ENCODE measurements around the gene SLC23A2.

Gene SLC23A2

DNA sequence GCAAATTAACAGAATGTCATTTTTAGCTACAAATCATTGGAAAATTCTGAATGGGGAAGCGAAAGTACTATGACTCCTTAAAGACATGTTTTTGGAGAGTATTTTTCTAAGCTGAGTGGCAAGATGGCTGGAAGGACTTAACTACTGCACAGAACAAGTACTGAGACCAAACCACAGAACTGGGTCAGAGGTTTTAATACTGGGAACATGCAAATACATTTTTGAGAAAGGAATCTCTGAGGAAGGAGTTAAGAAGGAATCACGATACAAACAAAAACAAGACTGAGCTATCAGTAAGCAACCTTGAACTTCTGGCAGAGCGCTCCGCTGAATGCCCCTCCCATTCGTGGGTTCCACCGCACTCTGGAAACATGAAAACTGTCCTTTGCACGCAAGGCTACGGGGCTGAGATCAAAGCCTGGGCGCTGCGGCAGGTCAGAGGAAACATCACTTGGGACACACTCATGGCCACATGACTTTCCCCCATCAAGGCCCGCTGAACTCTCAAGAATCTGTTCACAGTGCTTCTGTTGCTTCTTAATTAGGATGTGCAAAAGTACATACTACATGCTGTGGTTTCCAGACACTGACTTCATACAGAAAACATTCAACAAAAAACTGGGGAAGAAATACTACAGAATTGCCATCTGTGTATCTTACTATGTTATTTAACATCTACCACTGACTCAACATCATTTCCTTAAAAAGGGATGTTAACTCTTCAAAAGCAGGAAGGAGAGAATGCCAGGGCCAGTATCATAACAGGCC is 27.8 kb downstream of the SLC23A2 start:
- TF ChIP-seq, protein P1, sequence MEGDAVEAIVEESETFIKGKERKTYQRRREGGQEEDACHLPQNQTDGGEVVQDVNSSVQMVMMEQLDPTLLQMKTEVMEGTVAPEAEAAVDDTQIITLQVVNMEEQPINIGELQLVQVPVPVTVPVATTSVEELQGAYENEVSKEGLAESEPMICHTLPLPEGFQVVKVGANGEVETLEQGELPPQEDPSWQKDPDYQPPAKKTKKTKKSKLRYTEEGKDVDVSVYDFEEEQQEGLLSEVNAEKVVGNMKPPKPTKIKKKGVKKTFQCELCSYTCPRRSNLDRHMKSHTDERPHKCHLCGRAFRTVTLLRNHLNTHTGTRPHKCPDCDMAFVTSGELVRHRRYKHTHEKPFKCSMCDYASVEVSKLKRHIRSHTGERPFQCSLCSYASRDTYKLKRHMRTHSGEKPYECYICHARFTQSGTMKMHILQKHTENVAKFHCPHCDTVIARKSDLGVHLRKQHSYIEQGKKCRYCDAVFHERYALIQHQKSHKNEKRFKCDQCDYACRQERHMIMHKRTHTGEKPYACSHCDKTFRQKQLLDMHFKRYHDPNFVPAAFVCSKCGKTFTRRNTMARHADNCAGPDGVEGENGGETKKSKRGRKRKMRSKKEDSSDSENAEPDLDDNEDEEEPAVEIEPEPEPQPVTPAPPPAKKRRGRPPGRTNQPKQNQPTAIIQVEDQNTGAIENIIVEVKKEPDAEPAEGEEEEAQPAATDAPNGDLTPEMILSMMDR (IDR thresholded peaks at IDR 0.05; ENCODE audit: poor library complexity, severe bottlenecking) = no peak
- DNase-seq (ENCODE audit: low spot score) (no peak), ATAC-seq (ENCODE audit: low read depth) (no peak)
- H3K27me3 ChIP-seq (ENCODE audit: insufficient read depth, poor library complexity, severe bottlenecking) = no peaks in the 10 kb centered on the region
- H3K27ac ChIP-seq (ENCODE audit: poor library complexity, severe bottlenecking) = no peak overlapping the region
- H3K9me3 ChIP-seq (ENCODE audit: severe bottlenecking) = no peaks in the 10 kb centered on the region
- 0 out of 2 replicates have a peak, but pooled peaks cover 3% of the 10 kb centered on the region for H3K36me3 ChIP-seq (ENCODE audit: low read depth)
- H3K4me1 ChIP-seq (ENCODE audit: insufficient read depth, poor library complexity, severe bottlenecking) = no peaks in the 10 kb centered on the region
- no peak overlapping the region for H3K4me3 ChIP-seq (ENCODE audit: severe bottlenecking)

DNA sequence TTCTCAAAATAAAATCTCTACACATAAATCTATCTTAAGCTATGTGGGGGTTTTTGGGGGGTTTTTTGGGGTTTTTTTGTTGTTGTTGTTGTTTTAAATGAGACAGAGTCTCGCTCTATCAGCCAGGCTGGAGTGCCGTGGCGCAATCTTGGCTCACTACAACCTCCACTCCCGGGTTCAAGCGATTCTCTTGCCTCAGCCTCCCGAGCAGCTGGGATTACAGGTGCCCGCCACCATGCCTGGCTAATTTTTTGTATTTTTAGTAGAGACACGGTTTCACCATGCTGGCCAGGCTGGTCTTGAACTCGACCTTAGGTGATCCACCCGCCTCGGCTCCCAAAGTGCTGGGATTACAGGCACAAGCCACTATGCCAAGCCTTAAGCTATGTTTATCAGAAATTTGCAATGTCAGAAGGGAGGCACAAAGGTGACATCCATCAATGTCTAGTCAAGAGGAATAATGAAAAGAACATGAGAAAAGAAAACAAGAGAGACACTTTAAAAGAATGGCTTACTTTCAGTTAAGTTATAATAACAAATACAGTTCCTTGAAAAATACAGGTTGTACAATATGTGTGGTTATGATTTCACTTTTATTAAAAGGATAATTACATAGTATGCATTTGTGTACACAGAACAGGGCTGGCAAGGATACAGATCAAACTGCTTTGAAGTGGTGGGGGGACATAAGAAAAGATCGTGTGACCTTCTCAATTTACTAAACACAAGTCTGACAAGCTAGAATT is 28.6 kb downstream of the SLC23A2 start:
- ATAC-seq (ENCODE audit: low read depth) (no peak), DNase-seq (ENCODE audit: low spot score) (no peak)
- no peaks in the 10 kb centered on the region for H3K4me1 ChIP-seq (ENCODE audit: insufficient read depth, poor library complexity, severe bottlenecking)
- no peaks in the 10 kb centered on the region for H3K27me3 ChIP-seq (ENCODE audit: insufficient read depth, poor library complexity, severe bottlenecking)
- no peak overlapping the region for H3K27ac ChIP-seq (ENCODE audit: poor library complexity, severe bottlenecking)
- no peak overlapping the region for H3K4me3 ChIP-seq (ENCODE audit: severe bottlenecking)
- TF ChIP-seq, protein P1 (IDR thresholded peaks at IDR 0.05; ENCODE audit: poor library complexity, severe bottlenecking) = no peak
- H3K36me3 ChIP-seq (ENCODE audit: low read depth) = 0 out of 2 replicates have a peak, but pooled peaks cover 3% of the 10 kb centered on the region
- H3K9me3 ChIP-seq (ENCODE audit: severe bottlenecking) = no peaks in the 10 kb centered on the region

DNA sequence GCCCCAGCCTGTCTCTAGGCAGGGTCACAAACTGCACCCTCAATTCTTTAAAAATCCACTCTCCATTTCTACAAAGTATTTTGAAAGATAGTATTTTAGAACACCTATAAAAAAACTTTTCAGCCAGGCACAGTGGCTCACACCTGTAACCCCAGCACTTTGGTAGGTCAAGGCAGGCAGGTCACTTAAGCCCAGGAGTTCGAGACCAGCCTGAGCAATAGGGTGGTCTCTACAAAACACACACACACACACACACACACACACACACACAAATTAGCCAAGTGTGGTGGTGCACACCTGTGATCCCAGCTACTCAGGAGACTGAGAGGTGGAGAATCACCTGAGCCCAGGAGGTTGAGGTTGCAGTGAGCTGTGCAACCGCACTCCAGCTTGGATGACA is 30.2 kb downstream of the SLC23A2 start:
- Histone ChIP-seq H3K27me3 (ENCODE audit: insufficient read depth, poor library complexity, severe bottlenecking) (no peaks in the 10 kb centered on the region), H3K27ac (ENCODE audit: poor library complexity, severe bottlenecking) (no peak overlapping the region), H3K4me3 (ENCODE audit: severe bottlenecking) (no peak overlapping the region), H3K4me1 (ENCODE audit: insufficient read depth, poor library complexity, severe bottlenecking) (no peaks in the 10 kb centered on the region), H3K36me3 (ENCODE audit: low read depth) (0 out of 2 replicates have a peak, but pooled peaks cover 3% of the 10 kb centered on the region), H3K9me3 (ENCODE audit: severe bottlenecking) (no peaks in the 10 kb centered on the region)
- TF ChIP-seq, protein P1 (IDR thresholded peaks at IDR 0.05; ENCODE audit: poor library complexity, severe bottlenecking) = no peak
- DNase-seq (ENCODE audit: low spot score) (no peak), ATAC-seq (ENCODE audit: low read depth) (no peak)

DNA sequence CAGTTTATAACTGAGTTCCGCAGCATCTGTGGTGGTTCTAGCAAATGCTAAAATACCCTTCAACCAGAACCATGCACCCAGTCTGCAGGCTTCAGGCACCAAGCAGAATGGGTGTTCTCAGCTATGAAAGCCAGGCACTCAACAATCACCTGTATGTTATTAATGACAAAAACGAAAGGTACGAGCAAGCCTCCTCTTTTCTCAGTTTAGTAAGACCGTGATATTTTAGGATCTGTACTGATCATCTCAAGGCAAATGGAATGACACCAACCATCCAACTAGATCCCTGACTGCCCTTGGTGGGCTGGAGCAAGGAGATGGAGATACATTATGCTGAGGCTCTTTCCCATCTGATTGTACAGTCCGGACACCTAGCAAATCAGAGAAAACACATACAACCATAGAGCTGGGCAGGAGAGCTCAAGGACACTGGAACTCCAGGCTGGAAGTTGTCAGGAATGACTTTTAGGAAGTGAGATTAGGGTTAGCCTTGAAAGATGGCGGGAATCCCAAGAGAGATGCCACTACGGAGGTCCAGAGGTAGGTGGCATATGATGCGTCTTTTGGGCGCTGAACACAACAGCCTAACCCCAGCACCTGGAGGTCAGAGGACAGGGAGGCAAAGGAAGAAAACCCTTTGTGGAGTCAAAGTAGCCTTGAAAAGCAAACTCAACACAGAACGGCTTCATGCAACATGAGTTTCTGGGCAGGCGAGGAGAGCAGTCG is 33.4 kb downstream of the SLC23A2 start:
- Histone ChIP-seq H3K27ac (ENCODE audit: poor library complexity, severe bottlenecking) (no peak overlapping the region), H3K4me3 (ENCODE audit: severe bottlenecking) (no peak overlapping the region), H3K9me3 (ENCODE audit: severe bottlenecking) (no peaks in the 10 kb centered on the region), H3K4me1 (ENCODE audit: insufficient read depth, poor library complexity, severe bottlenecking) (no peaks in the 10 kb centered on the region), H3K27me3 (ENCODE audit: insufficient read depth, poor library complexity, severe bottlenecking) (no peaks in the 10 kb centered on the region), H3K36me3 (ENCODE audit: low read depth) (0 out of 2 replicates have a peak, but pooled peaks cover 3% of the 10 kb centered on the region)
- no peak for DNase-seq (ENCODE audit: low spot score)
- TF ChIP-seq, protein P1 (IDR thresholded peaks at IDR 0.05; ENCODE audit: poor library complexity, severe bottlenecking) = no peak
- no peak for ATAC-seq (ENCODE audit: low read depth)
